ENCODE data around the gene POLR3A. TPM values are rescaled to one million over a fixed set of nuclear protein-coding genes. Genes with fewer than 3 reads are reported as not detected.

Gene POLR3A
- total and polyA plus RNA-seq, 2 of the 13 experiments (the other 11 are each of a cell fraction or from before 2014, with no cell fraction given): 13.6 to 19.2 TPM

GRCh38 chr10:78009662-78010061 is 19.7 kb downstream of the POLR3A start (continued):
- TF ChIP-seq ZNF142 (CRISPR knock-in tag; IDR thresholded peaks at IDR 0.05) (no peak), RFXAP (CRISPR knock-in tag; IDR thresholded peaks at IDR 0.05; ENCODE audit: borderline replicate concordance) (no peak), KDM6A (CRISPR knock-in tag; IDR thresholded peaks at IDR 0.05; ENCODE audit: low read depth) (no peak), ZNF780A (CRISPR knock-in tag; IDR thresholded peaks at IDR 0.05) (no peak)

- TF ChIP-seq YEATS2 (CRISPR knock-in tag; IDR thresholded peaks at IDR 0.05; ENCODE audit: borderline replicate concordance): no peak
- H3K4me3 ChIP-seq (replicated peaks in 1 of 3; ENCODE audit: insufficient read depth in 1 of 3, low read depth in 2 of 3, low read length in 3 of 3): no peak overlapping the region
- no peak overlapping the region for H3K4me2 ChIP-seq (ENCODE audit: low read depth, low read length)
- no peaks in the 10 kb centered on the region for H4K20me1 ChIP-seq (ENCODE audit: insufficient read depth, low read length)
- in situ Hi-C loops (cut with HindIII; ENCODE audit: extremely low pct_ligation_motif_present, low pct_unique_long_range_greater_than_20kb): no loop called here
- H3K79me2 ChIP-seq (ENCODE audit: insufficient read depth, low read length): no peaks in the 10 kb centered on the region
- POLR2A ChIA-PET: no interaction called here
- H2AFZ ChIP-seq (ENCODE audit: low read length): no peak overlapping the region
- H3K9me3 ChIP-seq (ENCODE audit: low read length): no peaks in the 10 kb centered on the region
- BruUV-seq (replicated peaks): no TSS peak
- H3K4me1 ChIP-seq (ENCODE audit: insufficient read depth, low read length): no peaks in the 10 kb centered on the region
- H3K27ac ChIP-seq (ENCODE audit: extremely low read length, insufficient read depth, low read length): no peak overlapping the region
- no peak overlapping the region for H3K9ac ChIP-seq (ENCODE audit: insufficient read depth, low read depth, low read length)
- FAIRE-seq (no peak), DNase-seq (ENCODE audit: low spot score) (no peak), ATAC-seq (no peak)
- CTCF ChIA-PET (ENCODE audit: low intra/inter-chr PET ratio, low total read pairs): no interaction called here
- intact Hi-C loops (cut with micrococcal nuclease; ENCODE audit: unreplicated experiment): no loop called here
- H3K36me3 ChIP-seq (replicated peaks in 1 of 2; ENCODE audit: control insufficient read depth in 1 of 2, insufficient read depth in 2 of 2, low read length in 2 of 2): peaks cover 23 to 85% of the 10 kb centered on the region in 2 experiments
- 100% methylated on average over 1 of the region's 1 CpG for WGBS (ENCODE audit: low lambda C conversion rate)
- H3K27me3 ChIP-seq (ENCODE audit: control insufficient read depth in 1 of 2, insufficient read depth in 2 of 2, low read length in 2 of 2): no peaks in the 10 kb centered on the region
Observed at GRCh38 chr10:78007172-78007571, 22.1 kb downstream of the POLR3A start.
